WTC11 (cell line): ENCODE results near the gene CTNNA3. TPM values are rescaled to one million over a fixed set of nuclear protein-coding genes. Genes with fewer than 3 reads are reported as not detected.

Source experiments
- ATAC-seq: fragments of 200-7000 bp; cut with Tn5 transposase; 2 replicates; pipeline ENCODE4 v1.10.0; 2021; ENCODE audit warnings: mild to moderate bottlenecking, moderate library complexity
- CTCF ChIA-PET: fragments of 300-600 bp; sonication (Branson Sonifier 250); formaldehyde crosslinking; loops from one replicate; lab custom pipeline; 2021; ENCODE audit warnings: antibody characterized with exemption; lab: Charles Lee
- POLR2A ChIA-PET: fragments of 350-600 bp; sonication (Branson Sonifier 250); formaldehyde crosslinking; loops from one replicate; lab custom pipeline; 2021; ENCODE audit warnings: antibody characterized with exemption; lab: Charles Lee
- DNase-seq: peaks from one replicate; pipeline ENCODE4 v3.0.0; 2021; ENCODE audit warnings: low spot score
- H3K27ac Mint-ChIP-seq: 2 replicates; pipeline ENCODE4 v1.8.0; 2021; ENCODE audit warnings: mixed read lengths
- H3K27me3 Mint-ChIP-seq: 2 replicates; pipeline ENCODE4 v1.8.0; 2021; ENCODE audit warnings: low read depth, mild to moderate bottlenecking, moderate library complexity, mixed read lengths
- H3K36me3 Mint-ChIP-seq: 2 replicates; pipeline ENCODE4 v1.8.0; 2021; ENCODE audit warnings: mixed read lengths
- H3K4me1 Mint-ChIP-seq: 2 replicates; pipeline ENCODE4 v1.8.0; 2022; ENCODE audit warnings: mixed read lengths
- H3K4me3 Mint-ChIP-seq: 2 replicates; pipeline ENCODE4 v1.8.0; 2021; ENCODE audit warnings: mild to moderate bottlenecking, moderate library complexity, mixed read lengths
- H3K9me3 Mint-ChIP-seq: 2 replicates; pipeline ENCODE4 v1.8.0; 2021; ENCODE audit warnings: mixed read lengths
- ETV6 ChIP-seq: sonication (generic); formaldehyde crosslinking; IDR thresholded peaks from 2 replicates; pipeline ENCODE4 v1.8.1; 2022; ENCODE audit warnings: mild to moderate bottlenecking, missing genetic modification reagents
- NFATC4 ChIP-seq: fragments of 250-450 bp; sonication (Bioruptor Pico); IDR thresholded peaks from 2 replicates; pipeline ENCODE4 v1.9.0; 2021; ENCODE audit warnings: mild to moderate bottlenecking
- RELA ChIP-seq: sonication (generic); formaldehyde crosslinking; IDR thresholded peaks from 2 replicates; pipeline ENCODE4 v1.8.1; 2022; ENCODE audit warnings: missing genetic modification reagents, mild to moderate bottlenecking, borderline replicate concordance
- ZNF138 ChIP-seq: sonication (generic); formaldehyde crosslinking; conservative IDR thresholded peaks from 2 replicates; pipeline ENCODE4 v1.8.1; 2022; ENCODE audit warnings: mild to moderate bottlenecking, moderate library complexity, missing genetic modification reagents
- ZNF219 ChIP-seq: sonication (generic); formaldehyde crosslinking; IDR thresholded peaks from 2 replicates; pipeline ENCODE4 v1.8.0; 2023; ENCODE audit warnings: missing genetic modification reagents, mild to moderate bottlenecking, borderline replicate concordance
- ZNF263 ChIP-seq: sonication (generic); formaldehyde crosslinking; IDR thresholded peaks from 2 replicates; pipeline ENCODE4 v1.8.1; 2022; ENCODE audit warnings: low read depth, mild to moderate bottlenecking, moderate library complexity, missing genetic modification reagents
- ZNF396 ChIP-seq: fragments of 250-450 bp; sonication (Bioruptor Pico); IDR thresholded peaks from 2 replicates; pipeline ENCODE4 v1.8.0; 2021; ENCODE audit warnings: mild to moderate bottlenecking, moderate library complexity, borderline replicate concordance
- total RNA-seq: library from RNA; stranded (reverse); gene quantifications from 3 replicates; pipeline ENCODE4 v1.2.3, GENCODE V29; 2021
- TF ChIP-seq, protein P1 (sequence below): sonication (generic); formaldehyde crosslinking; IDR thresholded peaks from 2 replicates; pipeline ENCODE4 v1.8.0; 2023; ENCODE audit warnings: missing genetic modification reagents, mild to moderate bottlenecking, borderline replicate concordance
- TF ChIP-seq, protein P2 (sequence below): sonication (generic); formaldehyde crosslinking; IDR thresholded peaks from 2 replicates; pipeline ENCODE4 v1.8.0; 2022; ENCODE audit warnings: mild to moderate bottlenecking, missing genetic modification reagents
- TF ChIP-seq, protein P3 (sequence below): sonication (generic); formaldehyde crosslinking; conservative IDR thresholded peaks from 2 replicates; pipeline ENCODE4 v1.8.1; 2023; ENCODE audit warnings: mild to moderate bottlenecking, low read depth, missing genetic modification reagents, moderate library complexity
- TF ChIP-seq, protein P4 (sequence below): sonication (generic); formaldehyde crosslinking; IDR thresholded peaks from 2 replicates; pipeline ENCODE4 v1.8.1; 2022; ENCODE audit warnings: mild to moderate bottlenecking, moderate library complexity, missing genetic modification reagents
- TF ChIP-seq, protein P5 (sequence below): sonication (generic); formaldehyde crosslinking; IDR thresholded peaks from 2 replicates; pipeline ENCODE4 v1.8.1; 2022; ENCODE audit warnings: low read depth, mild to moderate bottlenecking, moderate library complexity, missing genetic modification reagents, borderline replicate concordance

The CTNNA3 gene
- total RNA-seq, 1 experiment from 2014 or later: 6.1 TPM

DNA sequence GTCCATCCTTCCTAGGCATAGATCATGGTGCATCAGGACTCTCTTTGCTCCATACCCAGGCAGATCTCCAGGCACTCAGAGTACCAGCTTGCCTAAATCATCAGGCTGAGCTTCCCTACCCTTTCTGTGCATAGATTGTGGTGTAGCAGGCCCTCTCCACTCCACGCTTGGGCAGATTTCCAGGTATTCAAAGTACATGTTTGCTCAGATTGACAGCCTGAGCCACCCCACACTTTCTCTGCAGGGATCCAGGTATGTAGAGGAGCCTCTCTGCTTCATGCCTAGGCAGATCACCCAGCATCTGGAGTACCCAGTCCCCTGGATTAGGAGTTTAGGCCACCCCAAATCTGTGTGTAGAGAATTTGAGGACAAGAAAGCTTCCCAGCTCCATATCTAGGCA lies 1727.6 kb downstream of the CTNNA3 start (continued):
- TF ChIP-seq, protein P1, sequence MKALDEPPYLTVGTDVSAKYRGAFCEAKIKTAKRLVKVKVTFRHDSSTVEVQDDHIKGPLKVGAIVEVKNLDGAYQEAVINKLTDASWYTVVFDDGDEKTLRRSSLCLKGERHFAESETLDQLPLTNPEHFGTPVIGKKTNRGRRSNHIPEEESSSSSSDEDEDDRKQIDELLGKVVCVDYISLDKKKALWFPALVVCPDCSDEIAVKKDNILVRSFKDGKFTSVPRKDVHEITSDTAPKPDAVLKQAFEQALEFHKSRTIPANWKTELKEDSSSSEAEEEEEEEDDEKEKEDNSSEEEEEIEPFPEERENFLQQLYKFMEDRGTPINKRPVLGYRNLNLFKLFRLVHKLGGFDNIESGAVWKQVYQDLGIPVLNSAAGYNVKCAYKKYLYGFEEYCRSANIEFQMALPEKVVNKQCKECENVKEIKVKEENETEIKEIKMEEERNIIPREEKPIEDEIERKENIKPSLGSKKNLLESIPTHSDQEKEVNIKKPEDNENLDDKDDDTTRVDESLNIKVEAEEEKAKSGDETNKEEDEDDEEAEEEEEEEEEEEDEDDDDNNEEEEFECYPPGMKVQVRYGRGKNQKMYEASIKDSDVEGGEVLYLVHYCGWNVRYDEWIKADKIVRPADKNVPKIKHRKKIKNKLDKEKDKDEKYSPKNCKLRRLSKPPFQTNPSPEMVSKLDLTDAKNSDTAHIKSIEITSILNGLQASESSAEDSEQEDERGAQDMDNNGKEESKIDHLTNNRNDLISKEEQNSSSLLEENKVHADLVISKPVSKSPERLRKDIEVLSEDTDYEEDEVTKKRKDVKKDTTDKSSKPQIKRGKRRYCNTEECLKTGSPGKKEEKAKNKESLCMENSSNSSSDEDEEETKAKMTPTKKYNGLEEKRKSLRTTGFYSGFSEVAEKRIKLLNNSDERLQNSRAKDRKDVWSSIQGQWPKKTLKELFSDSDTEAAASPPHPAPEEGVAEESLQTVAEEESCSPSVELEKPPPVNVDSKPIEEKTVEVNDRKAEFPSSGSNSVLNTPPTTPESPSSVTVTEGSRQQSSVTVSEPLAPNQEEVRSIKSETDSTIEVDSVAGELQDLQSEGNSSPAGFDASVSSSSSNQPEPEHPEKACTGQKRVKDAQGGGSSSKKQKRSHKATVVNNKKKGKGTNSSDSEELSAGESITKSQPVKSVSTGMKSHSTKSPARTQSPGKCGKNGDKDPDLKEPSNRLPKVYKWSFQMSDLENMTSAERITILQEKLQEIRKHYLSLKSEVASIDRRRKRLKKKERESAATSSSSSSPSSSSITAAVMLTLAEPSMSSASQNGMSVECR (CRISPR knock-in tag): no peak
- no peak for TF ChIP-seq ZNF263 (CRISPR knock-in tag)

DNA sequence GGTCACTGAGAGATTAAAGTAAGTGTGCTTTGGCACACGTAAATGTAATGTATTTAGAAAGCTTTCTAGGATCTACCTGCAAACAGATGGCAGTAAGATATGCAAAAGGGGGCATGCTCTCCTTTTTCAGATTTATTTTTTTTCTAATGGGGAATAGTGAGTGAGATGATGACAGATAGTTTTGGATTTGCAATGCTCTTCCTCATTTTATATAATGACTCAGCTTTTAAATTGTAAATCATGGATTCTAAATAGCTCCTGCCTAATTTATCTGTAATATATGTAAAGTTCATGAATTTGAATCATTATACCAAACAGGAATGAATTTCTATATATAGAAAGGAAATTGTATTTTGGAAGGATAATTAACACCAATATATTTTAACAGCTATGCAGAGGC lies 1731.8 kb downstream of the CTNNA3 start:
- peaks cover 36% of the 10 kb centered on the region for H3K9me3 Mint-ChIP-seq
- no peak overlapping the region for H3K27ac Mint-ChIP-seq
- H3K4me3 Mint-ChIP-seq: no peak overlapping the region
- ChIA-PET CTCF (no interaction called here), POLR2A (no interaction called here)
- no peak for DNase-seq
- no peak for TF ChIP-seq NFATC4
- TF ChIP-seq, protein P2, sequence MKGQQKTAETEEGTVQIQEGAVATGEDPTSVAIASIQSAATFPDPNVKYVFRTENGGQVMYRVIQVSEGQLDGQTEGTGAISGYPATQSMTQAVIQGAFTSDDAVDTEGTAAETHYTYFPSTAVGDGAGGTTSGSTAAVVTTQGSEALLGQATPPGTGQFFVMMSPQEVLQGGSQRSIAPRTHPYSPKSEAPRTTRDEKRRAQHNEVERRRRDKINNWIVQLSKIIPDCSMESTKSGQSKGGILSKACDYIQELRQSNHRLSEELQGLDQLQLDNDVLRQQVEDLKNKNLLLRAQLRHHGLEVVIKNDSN (CRISPR knock-in tag): no peak
- TF ChIP-seq, protein P3, sequence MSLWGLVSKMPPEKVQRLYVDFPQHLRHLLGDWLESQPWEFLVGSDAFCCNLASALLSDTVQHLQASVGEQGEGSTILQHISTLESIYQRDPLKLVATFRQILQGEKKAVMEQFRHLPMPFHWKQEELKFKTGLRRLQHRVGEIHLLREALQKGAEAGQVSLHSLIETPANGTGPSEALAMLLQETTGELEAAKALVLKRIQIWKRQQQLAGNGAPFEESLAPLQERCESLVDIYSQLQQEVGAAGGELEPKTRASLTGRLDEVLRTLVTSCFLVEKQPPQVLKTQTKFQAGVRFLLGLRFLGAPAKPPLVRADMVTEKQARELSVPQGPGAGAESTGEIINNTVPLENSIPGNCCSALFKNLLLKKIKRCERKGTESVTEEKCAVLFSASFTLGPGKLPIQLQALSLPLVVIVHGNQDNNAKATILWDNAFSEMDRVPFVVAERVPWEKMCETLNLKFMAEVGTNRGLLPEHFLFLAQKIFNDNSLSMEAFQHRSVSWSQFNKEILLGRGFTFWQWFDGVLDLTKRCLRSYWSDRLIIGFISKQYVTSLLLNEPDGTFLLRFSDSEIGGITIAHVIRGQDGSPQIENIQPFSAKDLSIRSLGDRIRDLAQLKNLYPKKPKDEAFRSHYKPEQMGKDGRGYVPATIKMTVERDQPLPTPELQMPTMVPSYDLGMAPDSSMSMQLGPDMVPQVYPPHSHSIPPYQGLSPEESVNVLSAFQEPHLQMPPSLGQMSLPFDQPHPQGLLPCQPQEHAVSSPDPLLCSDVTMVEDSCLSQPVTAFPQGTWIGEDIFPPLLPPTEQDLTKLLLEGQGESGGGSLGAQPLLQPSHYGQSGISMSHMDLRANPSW (CRISPR knock-in tag): no peak
- TF ChIP-seq RELA (CRISPR knock-in tag): no peak
- no peak for ATAC-seq
- no peaks in the 10 kb centered on the region for H3K4me1 Mint-ChIP-seq
- H3K36me3 Mint-ChIP-seq: peaks cover 13% of the 10 kb centered on the region
- no peaks in the 10 kb centered on the region for H3K27me3 Mint-ChIP-seq

DNA sequence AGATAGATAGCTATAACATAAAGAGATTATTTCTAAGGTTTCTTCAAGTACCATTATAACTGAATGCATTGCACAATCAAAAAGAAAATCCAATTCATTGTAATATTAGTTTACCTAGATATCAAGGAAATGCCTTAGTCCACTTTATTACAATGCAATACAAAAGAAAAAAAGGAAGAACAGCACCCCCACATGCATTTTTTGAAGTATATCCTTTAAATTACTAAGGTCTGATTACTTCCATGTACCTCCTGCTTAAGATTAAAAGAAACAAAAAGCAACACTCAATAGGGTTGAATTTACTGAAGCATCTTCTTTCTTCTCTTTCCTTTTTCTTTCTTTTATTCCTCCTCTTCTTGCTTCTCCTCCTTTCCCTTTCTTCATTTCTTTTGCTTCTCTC lies 1743.9 kb downstream of the CTNNA3 start:
- H3K9me3 Mint-ChIP-seq: peaks cover 15% of the 10 kb centered on the region
- POLR2A ChIA-PET: interaction anchor here (0.6 kb wide), 1 partner anchor 335 kb away, joined by 4 read pairs; no protein-coding TSS in a partner anchor
- no peaks in the 10 kb centered on the region for H3K4me1 Mint-ChIP-seq
- H3K36me3 Mint-ChIP-seq: no peaks in the 10 kb centered on the region
- H3K27ac Mint-ChIP-seq: no peak overlapping the region
- no peaks in the 10 kb centered on the region for H3K27me3 Mint-ChIP-seq
- TF ChIP-seq, protein P4, sequence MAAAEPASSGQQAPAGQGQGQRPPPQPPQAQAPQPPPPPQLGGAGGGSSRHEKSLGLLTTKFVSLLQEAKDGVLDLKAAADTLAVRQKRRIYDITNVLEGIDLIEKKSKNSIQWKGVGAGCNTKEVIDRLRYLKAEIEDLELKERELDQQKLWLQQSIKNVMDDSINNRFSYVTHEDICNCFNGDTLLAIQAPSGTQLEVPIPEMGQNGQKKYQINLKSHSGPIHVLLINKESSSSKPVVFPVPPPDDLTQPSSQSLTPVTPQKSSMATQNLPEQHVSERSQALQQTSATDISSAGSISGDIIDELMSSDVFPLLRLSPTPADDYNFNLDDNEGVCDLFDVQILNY (CRISPR knock-in tag): no peak
- TF ChIP-seq, protein P5, sequence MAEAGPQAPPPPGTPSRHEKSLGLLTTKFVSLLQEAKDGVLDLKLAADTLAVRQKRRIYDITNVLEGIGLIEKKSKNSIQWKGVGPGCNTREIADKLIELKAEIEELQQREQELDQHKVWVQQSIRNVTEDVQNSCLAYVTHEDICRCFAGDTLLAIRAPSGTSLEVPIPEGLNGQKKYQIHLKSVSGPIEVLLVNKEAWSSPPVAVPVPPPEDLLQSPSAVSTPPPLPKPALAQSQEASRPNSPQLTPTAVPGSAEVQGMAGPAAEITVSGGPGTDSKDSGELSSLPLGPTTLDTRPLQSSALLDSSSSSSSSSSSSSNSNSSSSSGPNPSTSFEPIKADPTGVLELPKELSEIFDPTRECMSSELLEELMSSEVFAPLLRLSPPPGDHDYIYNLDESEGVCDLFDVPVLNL (CRISPR knock-in tag): no peak
- TF ChIP-seq ZNF138: no peak
- no peak for TF ChIP-seq ZNF219
- no peak for TF ChIP-seq ZNF396 (CRISPR knock-in tag)
- no peak for TF ChIP-seq ETV6 (CRISPR knock-in tag)
- ATAC-seq (no peak), DNase-seq (no peak)
- CTCF ChIA-PET: no interaction called here
- no peak overlapping the region for H3K4me3 Mint-ChIP-seq
